Embryonic facial prominence (tissue), 1 donor: ENCODE results near the gene MTFP1.
"Not testable (repeated sequence)": the region's sequence is repeated elsewhere in the genome, so short reads cannot be mapped to it uniquely, and the experiment has no call there.

Experiments used
- DNase-seq: peaks from one replicate; pipeline ENCODE4 v3.0.0-alpha.2; 2016; ENCODE audit errors: extremely low spot score

Gene MTFP1

GRCh38 chr22:30426388-30427353 is 1.1 kb downstream of the MTFP1 start:
- no peak for DNase-seq

GRCh38 chr22:30427871-30428270 is 2.3 kb downstream of the MTFP1 start:
- DNase-seq: no peak

GRCh38 chr22:30429887-30430286 is 4.3 kb downstream of the MTFP1 start:
- no peak for DNase-seq

GRCh38 chr22:30430933-30431332 is 5.4 kb downstream of the MTFP1 start:
- no peak for DNase-seq

GRCh38 chr22:30432096-30432495 is 6.5 kb downstream of the MTFP1 start:
- DNase-seq: no peak

GRCh38 chr22:30432520-30432919 is 7.0 kb downstream of the MTFP1 start:
- no peak for DNase-seq

- no peak for DNase-seq
These were observed 7.7 kb downstream of the MTFP1 start for GRCh38 chr22:30433227-30433626.

GRCh38 chr22:30433773-30434172 is 8.2 kb downstream of the MTFP1 start:
- DNase-seq: no peak

GRCh38 chr22:30434843-30435242 is 9.3 kb downstream of the MTFP1 start:
- DNase-seq: no peak

- no peak for DNase-seq
These were observed 10.1 kb downstream of the MTFP1 start for GRCh38 chr22:30435674-30436126.

GRCh38 chr22:30436196-30436595 is 10.6 kb downstream of the MTFP1 start:
- DNase-seq: no peak

- DNase-seq: no peak
These were observed 13.0 kb downstream of the MTFP1 start for GRCh38 chr22:30438559-30438958.

GRCh38 chr22:30439226-30439625 is 13.7 kb downstream of the MTFP1 start:
- DNase-seq: no peak

GRCh38 chr22:30439836-30440235 is 14.3 kb downstream of the MTFP1 start:
- no peak for DNase-seq

- DNase-seq: no peak
These were observed 15.5 kb downstream of the MTFP1 start for GRCh38 chr22:30441088-30441487.

- DNase-seq: no peak
These were observed 19.3 kb downstream of the MTFP1 start for GRCh38 chr22:30444632-30445437.

- DNase-seq: no peak
These were observed 20.0 kb downstream of the MTFP1 start for GRCh38 chr22:30445438-30446145.

GRCh38 chr22:30447656-30448055 is 22.1 kb downstream of the MTFP1 start:
- DNase-seq: no peak

GRCh38 chr22:30451488-30451887 is 25.9 kb downstream of the MTFP1 start:
- not testable (repeated sequence) for DNase-seq

- no peak for DNase-seq
These were observed 27.3 kb downstream of the MTFP1 start for GRCh38 chr22:30452861-30453260.

GRCh38 chr22:30453731-30454510 is 28.4 kb downstream of the MTFP1 start:
- no peak for DNase-seq
